ENCODE data around the gene SH2D2A. TPM values are rescaled to one million over a fixed set of nuclear protein-coding genes. Genes with fewer than 3 reads are reported as not detected.
A peak's percentile ranks its signal among the peaks of the same experiment; 100 is the strongest.

The SH2D2A gene
- total and polyA plus RNA-seq, 3 donors from 2014 or later: 1.3 to 3.1 TPM; not detected in 1

DNA sequence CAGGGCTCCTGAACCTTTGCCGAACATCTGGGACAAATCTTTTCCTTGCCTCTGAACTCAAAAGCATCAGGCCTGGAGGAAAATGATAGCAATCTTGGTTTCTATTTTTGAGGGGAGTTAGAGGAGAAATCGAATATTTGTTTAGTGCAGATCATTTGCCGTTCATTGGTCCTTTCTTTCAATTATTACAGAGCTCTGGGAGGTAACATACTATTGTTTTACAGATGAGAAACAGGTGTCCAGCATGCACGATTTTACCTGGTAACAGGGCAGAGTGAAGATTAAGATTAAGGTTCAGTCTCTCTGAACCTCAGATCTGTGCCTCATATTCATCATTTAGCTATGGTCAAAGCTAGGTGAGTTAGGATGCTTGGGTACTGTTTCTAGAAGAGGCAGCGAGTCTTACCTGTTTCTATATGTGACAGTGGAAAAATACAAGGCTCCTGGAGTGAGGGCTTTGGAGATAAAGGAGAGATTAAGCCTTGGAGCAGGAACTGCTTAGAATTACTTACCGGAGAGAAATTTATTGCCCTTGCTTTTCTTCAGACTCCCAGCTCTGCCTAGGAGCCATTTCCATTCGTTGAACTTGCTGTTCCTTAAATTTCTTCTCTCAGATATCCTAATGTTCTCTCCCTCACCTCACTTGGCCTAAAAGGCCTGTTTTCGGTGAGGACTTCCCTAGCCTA is 47.9 kb downstream of the SH2D2A start:
- peak overlapping the region in 1 of 2 donors; percentile 89 for H3K27ac ChIP-seq
- H3K4me1 ChIP-seq: peaks cover 56% of the 10 kb centered on the region
- no peak for DNase-seq
- no peaks in the 10 kb centered on the region for H3K9me3 ChIP-seq
- intact Hi-C loops (cut with DNase I; ENCODE audit: low total_unique reads): no loop called here
- no peaks in the 10 kb centered on the region for H3K27me3 ChIP-seq
- WGBS, 2 donors: 10 to 13% methylated on average over 8 of the region's 8 CpGs
- TF ChIP-seq POLR2A (IDR thresholded peaks at IDR 0.05) (no peak), CTCF (IDR thresholded peaks at IDR 0.05) (no peak)
- peak overlapping the region; percentile 87 to 92 for H3K4me3 ChIP-seq
- no peaks in the 10 kb centered on the region for H3K36me3 ChIP-seq (ENCODE audit: low read depth, missing control alignments)

GRCh38 chr1:156767879-156768604 is 48.6 kb downstream of the SH2D2A start:
- TF ChIP-seq CTCF (IDR thresholded peaks at IDR 0.05) (no peak), POLR2A (IDR thresholded peaks at IDR 0.05) (no peak)
- H3K27me3 ChIP-seq: no peaks in the 10 kb centered on the region
- peak overlapping the region; percentile 87 to 92 for H3K4me3 ChIP-seq
- H3K4me1 ChIP-seq: peaks cover 49% of the 10 kb centered on the region
- intact Hi-C loops (cut with DNase I; ENCODE audit: low total_unique reads): no loop called here
- WGBS, 2 donors: 1 to 3% methylated on average over 3 to 21 of the region's 31 CpGs
- peak overlapping the region; percentile 89 to 95 for H3K27ac ChIP-seq
- no peaks in the 10 kb centered on the region for H3K36me3 ChIP-seq (ENCODE audit: low read depth, missing control alignments)
- peak; percentile 65 for DNase-seq
- H3K9me3 ChIP-seq: no peaks in the 10 kb centered on the region

DNA sequence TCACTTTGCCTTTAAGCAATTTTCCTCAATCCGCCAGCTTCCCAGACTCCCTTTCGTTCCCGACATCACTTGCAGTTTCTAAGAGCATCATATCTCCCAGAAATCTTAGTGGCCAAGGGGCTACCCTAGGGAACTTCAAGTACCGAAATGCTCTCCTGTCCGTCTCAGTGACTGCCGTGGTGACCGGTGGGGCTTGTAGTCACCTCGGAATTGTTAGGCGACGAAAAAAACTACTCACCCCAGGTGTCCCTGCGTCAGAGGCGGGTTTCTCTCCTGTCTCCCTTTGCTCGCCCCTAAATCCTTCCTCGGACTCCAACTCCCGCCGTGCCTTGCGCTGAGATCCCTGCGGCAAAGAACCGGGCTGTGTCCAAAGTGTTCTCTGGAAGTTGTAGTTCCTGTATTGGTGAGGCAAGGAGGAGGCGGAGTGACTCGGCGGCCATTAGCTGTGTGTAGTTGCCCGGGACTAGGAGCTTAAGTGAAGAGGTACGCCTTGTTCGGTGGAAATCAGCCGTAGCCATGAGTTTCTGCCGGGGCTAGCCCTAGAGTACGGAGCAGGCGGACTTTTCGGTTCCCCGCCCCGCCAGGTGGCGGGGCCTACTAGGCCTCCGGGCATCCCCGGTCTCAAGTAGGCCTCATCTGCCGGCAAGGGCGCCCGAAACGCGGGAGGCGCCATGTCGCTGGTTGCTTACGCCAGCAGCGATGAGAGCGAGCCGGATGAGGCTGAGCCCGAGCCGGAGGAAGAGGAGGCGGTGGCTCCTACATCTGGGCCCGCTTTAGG is 49.4 kb downstream of the SH2D2A start, which contains the start of gene PRCC:
PRCC (plus strand) TSS at position 435 of the 778 bp plus-strand sequence; CDS start at position 672, 237 bp downstream.
- DNase-seq: peak; percentile 99
- Histone ChIP-seq H3K4me3 (peak within 1 kb of the TSS; percentile 87 to 92), H3K9me3 (no peaks in the 10 kb centered on the region), H3K27me3 (no peaks in the 10 kb centered on the region), H3K36me3 (ENCODE audit: low read depth, missing control alignments) (no peaks in the 10 kb centered on the region), H3K4me1 (peaks cover 42% of the 10 kb centered on the region), H3K27ac (peak within 1 kb of the TSS; percentile 89 to 95)
- TF ChIP-seq CTCF (IDR thresholded peaks at IDR 0.05) (no peak), POLR2A (IDR thresholded peaks at IDR 0.05) (no peak)
- 0% methylated on average over 28 to 45 of the region's 50 CpGs for WGBS, 2 donors
- intact Hi-C loops (cut with DNase I; ENCODE audit: low total_unique reads): no loop called here

GRCh38 chr1:156766298-156767100 is 50.1 kb downstream of the SH2D2A start:
- no peak for DNase-seq
- TF ChIP-seq POLR2A (IDR thresholded peaks at IDR 0.05) (no peak), CTCF (IDR thresholded peaks at IDR 0.05) (no peak)
- no peaks in the 10 kb centered on the region for H3K27me3 ChIP-seq
- H3K27ac ChIP-seq: peak overlapping the region; percentile 43 to 75
- no peaks in the 10 kb centered on the region for H3K9me3 ChIP-seq
- H3K36me3 ChIP-seq (ENCODE audit: low read depth, missing control alignments): no peaks in the 10 kb centered on the region
- WGBS, 2 donors: 6% methylated on average over 14 of the region's 14 CpGs
- intact Hi-C loops (cut with DNase I; ENCODE audit: low total_unique reads): no loop called here
- H3K4me1 ChIP-seq: peaks cover 38% of the 10 kb centered on the region
- H3K4me3 ChIP-seq: peak overlapping the region; percentile 87 to 92
